Endothelial cell of umbilical vein (primary cell): ENCODE data around the gene NAP1L4.

Experiments
- CTCF ChIP-seq, 2 donors: IDR thresholded peaks; 1 replicate in 1 of 2; 2 replicates in 1 of 2; pipeline ENCODE4 v1.5.1; 2011; ENCODE audit warnings: low read length in 2 of 2, mild to moderate bottlenecking in 2 of 2, moderate library complexity in 2 of 2, control low read depth in 1 of 2, inconsistent platforms in 1 of 2, low read depth in 1 of 2; ENCODE audit not compliant: insufficient read depth in 1 of 2; ENCODE audit errors: extremely low read depth in 1 of 2
- JUN ChIP-seq: IDR thresholded peaks from 2 replicates; pipeline ENCODE4 v1.6.1; 2011; ENCODE audit warnings: borderline replicate concordance, low read depth; ENCODE audit not compliant: insufficient read length, insufficient read depth
- MAX ChIP-seq: IDR thresholded peaks from 2 replicates; pipeline ENCODE4 v1.6.1; 2011; ENCODE audit not compliant: insufficient read depth, insufficient read length
- MYC ChIP-seq: IDR thresholded peaks from one replicate; pipeline ENCODE4 v1.6.1; 2011; ENCODE audit warnings: mild to moderate bottlenecking, low read depth, low read length
- POLR2A ChIP-seq: IDR thresholded peaks from 2 replicates; pipeline ENCODE4 v1.6.1; 2012; ENCODE audit warnings: low read depth, mild to moderate bottlenecking, control low read depth, low read length
- POLR2AphosphoS5 ChIP-seq: IDR thresholded peaks from 2 replicates; pipeline ENCODE4 v1.6.1; 2012; ENCODE audit warnings: low read depth, mild to moderate bottlenecking, control low read depth, low read length, moderate library complexity; ENCODE audit not compliant: insufficient read depth

- TF ChIP-seq CTCF (IDR thresholded peaks at IDR 0.05; ENCODE audit: extremely low read depth in 1 of 2, insufficient read depth in 1 of 2, low read depth in 1 of 2, low read length in 2 of 2): no peak
- no peak for TF ChIP-seq MYC
- TF ChIP-seq POLR2A: peak; percentile 46
- TF ChIP-seq MAX: no peak
- peak; percentile 36 for TF ChIP-seq POLR2AphosphoS5
- no peak for TF ChIP-seq JUN
These were observed 486 bp downstream of the NAP1L4 start for GRCh38 chr11:2991452-2992233.
